ENCODE results near the gene TEX28. TPM values are rescaled to one million over a fixed set of nuclear protein-coding genes. Genes with fewer than 3 reads are reported as not detected.
"Not testable (repeated sequence)": the region's sequence is repeated elsewhere in the genome, so short reads cannot be mapped to it uniquely, and the experiment has no call there.

TEX28 gene
- total and polyA plus RNA-seq, 8 donors = not detected

DNA sequence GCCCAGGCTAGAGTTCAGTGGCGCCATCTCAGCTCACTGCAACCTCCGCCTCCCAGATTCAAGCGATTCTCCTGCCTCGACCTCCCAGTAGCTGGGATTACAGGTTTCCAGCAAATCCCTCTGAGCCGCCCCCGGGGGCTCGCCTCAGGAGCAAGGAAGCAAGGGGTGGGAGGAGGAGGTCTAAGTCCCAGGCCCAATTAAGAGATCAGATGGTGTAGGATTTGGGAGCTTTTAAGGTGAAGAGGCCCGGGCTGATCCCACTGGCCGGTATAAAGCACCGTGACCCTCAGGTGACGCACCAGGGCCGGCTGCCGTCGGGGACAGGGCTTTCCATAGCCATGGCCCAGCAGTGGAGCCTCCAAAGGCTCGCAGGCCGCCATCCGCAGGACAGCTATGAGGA is 37.6 kb downstream of the TEX28 start, which contains the start of gene OPN1MW3:
TSS of gene OPN1MW3 (plus strand) at position 301 of the 400 bp plus-strand sequence. CDS start at position 339, 38 bp downstream.
- DNase-seq; intact Hi-C loops (cut with DNase I; ENCODE audit: low total_unique reads); H3K4me3 ChIP-seq; H3K9me3 ChIP-seq; H3K27me3 ChIP-seq; H3K27ac ChIP-seq; H3K36me3 ChIP-seq; H3K4me1 ChIP-seq: not testable (repeated sequence)
- WGBS, 5 donors = no CpG with 5 or more reads among the region's 17 CpGs

DNA sequence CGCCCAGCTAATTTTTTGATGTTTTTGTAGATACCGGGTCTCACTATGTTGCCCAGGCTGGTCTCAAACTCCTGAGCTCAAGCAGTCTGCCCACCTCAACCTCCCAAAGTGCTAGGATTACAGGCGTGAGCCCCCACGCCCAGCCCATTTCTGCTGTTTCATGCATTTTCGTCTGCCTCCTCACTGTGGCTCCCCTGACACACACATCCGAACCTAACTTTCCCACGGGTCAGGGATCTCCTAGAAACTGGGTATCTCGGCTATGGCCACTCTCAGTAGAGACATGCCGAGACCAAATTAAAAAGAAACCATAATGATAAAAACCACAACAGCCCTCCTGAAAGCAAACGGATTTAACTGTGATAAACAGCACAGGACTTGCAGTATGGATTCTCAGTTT is 46.8 kb downstream of the TEX28 start:
- intact Hi-C loops (cut with DNase I; ENCODE audit: low total_unique reads); H3K36me3 ChIP-seq; H3K9me3 ChIP-seq; H3K27me3 ChIP-seq; H3K4me1 ChIP-seq; H3K4me3 ChIP-seq; H3K27ac ChIP-seq; DNase-seq: not testable (repeated sequence)
- WGBS, 5 donors = no CpG with 5 or more reads among the region's 10 CpGs

DNA sequence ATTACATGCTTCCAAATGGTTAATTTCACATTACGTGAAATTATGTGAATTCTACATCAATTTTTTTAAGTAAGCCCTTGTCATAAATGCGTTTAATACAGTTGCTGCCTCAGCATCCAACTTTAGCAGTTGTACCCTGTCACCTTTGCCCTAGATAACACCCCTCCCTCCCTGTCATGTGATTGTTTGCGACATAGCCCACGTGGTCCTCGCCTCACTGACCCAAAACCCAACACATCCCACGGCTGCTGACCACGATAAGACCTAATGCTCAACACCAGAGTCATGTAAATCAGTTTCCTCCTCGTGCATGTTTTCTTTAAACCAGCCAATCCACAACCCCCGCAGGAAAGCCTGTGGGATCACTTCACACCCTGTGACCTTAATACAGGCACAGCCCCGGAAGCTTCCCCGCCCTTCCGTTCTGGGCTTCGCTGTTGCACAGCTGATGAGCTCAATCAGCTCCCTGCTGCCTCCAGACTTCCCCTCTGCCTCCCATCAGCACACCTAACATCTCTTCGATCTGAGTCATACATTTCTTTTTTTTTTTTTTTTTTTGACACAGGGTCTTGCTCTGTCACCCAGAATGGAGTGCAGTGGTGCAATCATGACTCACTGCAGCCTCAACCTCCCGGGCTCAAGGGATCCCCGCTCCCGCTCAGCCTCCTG is 47.4 kb downstream of the TEX28 start:
- H3K9me3 ChIP-seq = not testable (repeated sequence)
- WGBS, 5 donors = 62% methylated on average over 3 of the region's 17 CpGs; no CpG with 5 or more reads in 4 of the 5 donors

DNA sequence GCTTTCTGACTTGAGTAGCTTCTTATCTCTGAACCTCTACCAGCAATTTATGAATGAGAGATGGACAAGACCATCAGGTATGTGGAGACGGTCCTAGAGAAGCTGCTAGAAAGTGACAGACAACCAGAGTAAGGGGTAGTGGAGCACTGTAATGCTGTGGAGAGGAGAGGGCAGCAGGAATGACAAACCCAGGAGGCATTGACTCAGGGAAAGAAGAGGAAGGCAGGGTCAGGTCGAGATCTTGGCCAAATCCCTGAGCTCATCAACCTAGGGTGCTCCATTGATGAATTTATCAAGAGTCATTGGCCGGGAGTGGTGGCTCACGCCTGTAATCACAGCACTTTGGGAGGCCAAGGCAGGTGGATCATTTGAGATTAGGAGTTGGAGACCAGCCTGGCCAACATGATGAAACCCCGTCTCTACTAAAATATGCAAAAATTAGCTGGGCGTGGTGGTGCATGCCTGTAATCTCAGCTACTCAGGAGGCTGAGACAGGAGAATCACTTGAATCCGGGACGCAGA is 54.9 kb downstream of the TEX28 start:
- 69 to 77% (median 75%) methylated on average over 3 to 8 of the region's 8 CpGs; no CpG with 5 or more reads in 1 of the 5 donors for WGBS, 5 donors
- DNase-seq; H3K36me3 ChIP-seq; H3K9me3 ChIP-seq; H3K4me1 ChIP-seq; intact Hi-C loops (cut with DNase I; ENCODE audit: low total_unique reads); H3K27ac ChIP-seq; H3K4me3 ChIP-seq; H3K27me3 ChIP-seq: not testable (repeated sequence)

More for the DNA sequence above, 47.4 kb downstream of the TEX28 start:
- intact Hi-C loops (cut with DNase I; ENCODE audit: low total_unique reads); H3K27ac ChIP-seq; H3K4me3 ChIP-seq; H3K4me1 ChIP-seq; H3K36me3 ChIP-seq; H3K27me3 ChIP-seq; DNase-seq: not testable (repeated sequence)

DNA sequence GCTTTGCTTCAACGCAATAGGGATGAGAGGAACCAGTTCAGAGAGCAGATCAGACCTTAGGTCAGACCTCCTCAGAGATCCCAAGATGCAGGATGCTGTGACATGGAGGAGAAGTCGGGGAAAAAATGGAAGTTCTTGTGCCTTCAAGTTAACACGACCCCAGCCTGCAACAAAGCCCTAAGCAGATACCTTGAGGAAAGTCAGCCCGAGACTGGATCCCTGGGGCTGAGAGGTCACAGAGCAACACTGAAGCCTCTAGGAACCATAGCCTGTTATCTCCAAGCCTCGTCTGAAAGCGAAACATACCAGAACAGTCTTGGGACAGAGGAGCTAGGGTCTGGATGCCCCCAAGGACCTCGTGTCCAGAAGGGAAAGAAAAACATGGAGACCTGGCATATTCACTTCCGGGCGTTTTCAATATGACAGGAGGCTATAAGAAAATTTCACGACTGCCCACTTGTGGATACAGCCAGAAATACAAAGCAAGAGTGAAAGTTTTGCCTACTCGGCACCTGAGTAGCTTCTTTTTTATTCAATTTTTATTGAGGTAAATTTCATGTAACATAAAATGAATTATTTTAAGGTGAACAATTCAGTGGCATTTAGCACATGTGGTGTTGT is 55.9 kb downstream of the TEX28 start:
- H3K4me1 ChIP-seq; H3K27me3 ChIP-seq; H3K4me3 ChIP-seq; H3K36me3 ChIP-seq; intact Hi-C loops (cut with DNase I; ENCODE audit: low total_unique reads); H3K27ac ChIP-seq; DNase-seq; H3K9me3 ChIP-seq: not testable (repeated sequence)
- WGBS, 5 donors = 79 to 100% (median 84%) methylated on average over 1 to 9 of the region's 11 CpGs; no CpG with 5 or more reads in 1 of the 5 donors

DNA sequence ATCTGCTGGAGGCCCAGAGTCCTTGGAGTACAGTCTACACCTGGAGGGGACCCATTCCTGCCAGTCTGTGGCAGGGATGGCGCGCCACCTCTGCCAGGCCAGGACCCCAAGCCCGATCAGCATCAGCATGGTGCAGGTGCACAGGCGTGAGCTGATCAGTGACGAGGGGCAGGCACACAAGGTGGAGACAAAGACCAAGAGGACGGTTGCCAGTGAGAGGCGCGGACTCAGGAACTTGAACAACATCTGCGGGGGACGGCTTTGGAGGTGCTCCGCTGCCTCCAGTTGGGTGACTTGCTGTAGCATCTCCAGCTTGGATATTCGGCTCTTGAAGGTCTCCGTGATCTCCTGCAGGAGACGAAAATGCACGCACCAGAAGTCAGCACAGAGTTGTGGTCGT is 61.3 kb downstream of the TEX28 start:
- intact Hi-C loops (cut with DNase I; ENCODE audit: low total_unique reads); H3K36me3 ChIP-seq; H3K9me3 ChIP-seq; H3K27ac ChIP-seq; H3K4me3 ChIP-seq; H3K4me1 ChIP-seq; H3K27me3 ChIP-seq; DNase-seq: not testable (repeated sequence)
- WGBS, 5 donors = no CpG with 5 or more reads among the region's 16 CpGs

DNA sequence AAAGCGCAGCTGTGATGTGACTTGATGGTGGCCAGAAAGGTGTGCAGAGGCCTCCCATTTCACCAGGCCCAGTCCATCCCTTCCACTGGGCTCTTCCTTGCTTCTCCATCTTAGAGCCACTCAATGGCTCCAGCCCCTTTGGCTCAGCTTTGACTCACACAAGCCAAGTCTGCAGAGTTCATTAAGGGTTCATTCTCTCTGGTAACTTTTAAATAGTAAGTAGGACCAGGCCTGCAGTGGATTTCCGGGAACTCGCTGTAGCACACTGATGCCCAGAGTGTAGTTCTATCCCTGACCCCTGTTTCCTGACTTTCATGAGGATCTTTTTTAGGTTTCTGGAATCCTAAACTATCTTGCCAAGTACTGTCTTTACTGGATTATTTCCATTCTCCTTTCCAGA is 63.5 kb downstream of the TEX28 start:
- H3K36me3 ChIP-seq; DNase-seq; H3K4me3 ChIP-seq; H3K27me3 ChIP-seq; H3K27ac ChIP-seq; H3K9me3 ChIP-seq; H3K4me1 ChIP-seq; intact Hi-C loops (cut with DNase I; ENCODE audit: low total_unique reads): not testable (repeated sequence)
- no CpG with 5 or more reads among the region's 3 CpGs for WGBS, 5 donors

DNA sequence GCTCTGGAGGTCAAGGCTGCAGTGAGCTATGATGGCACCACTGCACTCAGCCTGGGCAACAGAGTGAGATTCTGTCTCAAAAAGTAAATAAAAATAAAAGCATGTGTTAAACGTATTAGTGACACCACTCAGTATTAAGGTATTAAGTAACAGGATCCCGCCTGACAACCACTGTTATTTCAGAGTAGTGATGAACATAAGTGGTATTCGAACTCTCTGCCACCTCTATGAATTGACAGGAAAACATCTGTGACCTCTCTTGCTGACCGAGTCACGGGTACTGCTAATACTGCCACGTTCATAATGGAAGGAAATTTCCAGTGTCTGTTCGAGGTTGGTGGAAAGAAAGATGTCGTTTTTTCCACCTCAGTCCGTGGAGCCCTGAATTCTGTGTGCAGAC is 68.2 kb downstream of the TEX28 start:
- H3K36me3 ChIP-seq; DNase-seq; H3K27ac ChIP-seq; intact Hi-C loops (cut with DNase I; ENCODE audit: low total_unique reads); H3K27me3 ChIP-seq; H3K4me3 ChIP-seq; H3K4me1 ChIP-seq; H3K9me3 ChIP-seq: not testable (repeated sequence)
- WGBS, 5 donors = no CpG with 5 or more reads among the region's 9 CpGs

DNA sequence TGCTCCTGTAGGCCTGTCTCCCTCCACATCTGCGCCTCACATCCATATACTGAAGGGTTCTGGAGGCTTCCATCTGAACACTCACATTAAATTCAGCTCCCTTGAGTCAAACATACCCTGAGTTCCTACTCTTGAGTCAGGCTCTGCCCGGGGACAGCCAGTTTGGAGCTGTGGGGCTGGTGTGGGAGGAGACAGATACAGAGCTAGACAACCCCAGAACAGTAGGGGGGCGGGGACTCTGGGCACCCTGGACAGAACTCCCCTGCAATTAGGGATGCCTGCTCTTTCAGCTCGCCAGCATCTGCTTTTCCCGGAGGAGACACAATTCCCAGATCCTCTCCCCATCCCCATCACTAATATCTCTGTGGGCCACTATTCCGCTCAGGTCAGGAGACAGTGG is 69.6 kb downstream of the TEX28 start:
- H3K27me3 ChIP-seq; H3K4me1 ChIP-seq; H3K9me3 ChIP-seq; DNase-seq; intact Hi-C loops (cut with DNase I; ENCODE audit: low total_unique reads); H3K27ac ChIP-seq; H3K4me3 ChIP-seq; H3K36me3 ChIP-seq: not testable (repeated sequence)
- no CpG with 5 or more reads among the region's 6 CpGs for WGBS, 5 donors

Other genes starting within 250 kb of the TEX28 start
- gene MECP2, start 197.4 kb downstream of the TEX28 start, total RNA-seq = 10 to 100 TPM; 14.5 to 47.9 (median 23.5) TPM
- gene MECP2, start 197.4 kb downstream of the TEX28 start, polyA plus RNA-seq = 10 to 100 TPM; 10.7 to 14.7 (median 11.0) TPM
- gene OPN1LW, start 150.9 kb downstream of the TEX28 start, total RNA-seq = not detected
- gene OPN1LW, start 150.9 kb downstream of the TEX28 start, polyA plus RNA-seq = not detected
- gene OPN1MW, start 112.5 kb downstream of the TEX28 start, total RNA-seq = not detected
- not detected for gene OPN1MW, start 112.5 kb downstream of the TEX28 start, polyA plus RNA-seq
- gene OPN1MW2, start 75.4 kb downstream of the TEX28 start, total RNA-seq = not detected
- gene OPN1MW2, start 75.4 kb downstream of the TEX28 start, polyA plus RNA-seq = not detected
- gene OPN1MW3, start 37.5 kb downstream of the TEX28 start, total RNA-seq = not detected
- gene OPN1MW3, start 37.5 kb downstream of the TEX28 start, polyA plus RNA-seq = not detected
- gene TKTL1, start 671 bp upstream of the TEX28 start, total RNA-seq = not detected
- gene TKTL1, start 671 bp upstream of the TEX28 start, polyA plus RNA-seq = not detected
- gene FLNA, start 79.5 kb upstream of the TEX28 start, total RNA-seq = 1,000 to 10,000 TPM in 4 of 5 donors, 100 to 1,000 TPM in 1; 638 to 3,511 (median 2,572) TPM
- 1,000 to 10,000 TPM in 1 of 3 donors, 100 to 1,000 TPM in 1, 10 to 100 TPM in 1; 89.2 to 1,461 (median 171) TPM for gene FLNA, start 79.5 kb upstream of the TEX28 start, polyA plus RNA-seq
- gene EMD, start 84.2 kb upstream of the TEX28 start, total RNA-seq = 100 to 1,000 TPM in 1 of 5 donors, 10 to 100 TPM in 4; 24.2 to 117 (median 38.5) TPM
- gene EMD, start 84.2 kb upstream of the TEX28 start, polyA plus RNA-seq = 100 to 1,000 TPM in 1 of 3 donors, 10 to 100 TPM in 2; 62.9 to 135 (median 97.8) TPM
- gene RPL10, start 103.3 kb upstream of the TEX28 start, total RNA-seq = 1,000 to 10,000 TPM in 4 of 5 donors, 100 to 1,000 TPM in 1; 783 to 3,421 (median 2,020) TPM
- gene RPL10, start 103.3 kb upstream of the TEX28 start, polyA plus RNA-seq = 1,000 to 10,000 TPM; 5,802 to 8,616 (median 6,179) TPM
- 10 to 100 TPM; 12.5 to 48.7 (median 26.3) TPM for gene DNASE1L1, start 114.1 kb upstream of the TEX28 start, total RNA-seq
- gene DNASE1L1, start 114.1 kb upstream of the TEX28 start, polyA plus RNA-seq = 10 to 100 TPM; 15.9 to 18.2 (median 16.0) TPM
- 100 to 1,000 TPM in 2 of 5 donors, 10 to 100 TPM in 3; 12.7 to 202 (median 84.6) TPM for gene TAFAZZIN, start 116.4 kb upstream of the TEX28 start, total RNA-seq
- gene TAFAZZIN, start 116.4 kb upstream of the TEX28 start, polyA plus RNA-seq = 10 to 100 TPM; 19.4 to 59.9 (median 21.8) TPM
- gene ATP6AP1, start 133.6 kb upstream of the TEX28 start, total RNA-seq = 10 to 100 TPM; 13.4 to 69.3 (median 26.6) TPM
- 10 to 100 TPM; 16.8 to 49.6 (median 34.9) TPM for gene ATP6AP1, start 133.6 kb upstream of the TEX28 start, polyA plus RNA-seq
- gene GDI1, start 142.0 kb upstream of the TEX28 start, total RNA-seq = 100 to 1,000 TPM in 2 of 5 donors, 10 to 100 TPM in 3; 46.4 to 178 (median 93.3) TPM
- gene GDI1, start 142.0 kb upstream of the TEX28 start, polyA plus RNA-seq = 10 to 100 TPM; 45.7 to 61.8 (median 59.1) TPM
- gene FAM50A, start 149.0 kb upstream of the TEX28 start, total RNA-seq = 10 to 100 TPM; 16.7 to 79.4 (median 55.4) TPM
- gene FAM50A, start 149.0 kb upstream of the TEX28 start, polyA plus RNA-seq = 100 to 1,000 TPM in 2 of 3 donors, 10 to 100 TPM in 1; 82.2 to 162 (median 157) TPM
- 100 to 1,000 TPM in 2 of 5 donors, 10 to 100 TPM in 2, 1 to 10 TPM in 1; 9.9 to 296 (median 35.5) TPM for gene PLXNA3, start 163.2 kb upstream of the TEX28 start, total RNA-seq
- 1 to 10 TPM; 2.3 to 7.6 (median 6.0) TPM for gene PLXNA3, start 163.2 kb upstream of the TEX28 start, polyA plus RNA-seq
- gene LAGE3, start 184.2 kb upstream of the TEX28 start, total RNA-seq = 1 to 10 TPM in 4 of 5 donors, not detected in 1; 2.7 to 8.4 (median 5.0) TPM
- gene LAGE3, start 184.2 kb upstream of the TEX28 start, polyA plus RNA-seq = 10 to 100 TPM; 18.2 to 29.0 (median 22.6) TPM
- 10 to 100 TPM in 4 of 5 donors, 1 to 10 TPM in 1; 8.0 to 50.1 (median 19.8) TPM for gene UBL4A, start 191.5 kb upstream of the TEX28 start, total RNA-seq
- gene UBL4A, start 191.5 kb upstream of the TEX28 start, polyA plus RNA-seq = 10 to 100 TPM; 22.5 to 34.4 (median 32.1) TPM
- 100 to 1,000 TPM in 1 of 5 donors, 10 to 100 TPM in 2, 1 to 10 TPM in 2; 4.9 to 175 (median 13.2) TPM for gene SLC10A3, start 195.5 kb upstream of the TEX28 start, total RNA-seq
- gene SLC10A3, start 195.5 kb upstream of the TEX28 start, polyA plus RNA-seq = 10 to 100 TPM in 2 of 3 donors, 1 to 10 TPM in 1; 9.5 to 16.7 (median 12.5) TPM
- gene FAM3A, start 221.1 kb upstream of the TEX28 start, total RNA-seq = 10 to 100 TPM; 21.9 to 34.4 (median 24.1) TPM
- 10 to 100 TPM; 36.3 to 61.7 (median 49.0) TPM for gene FAM3A, start 221.1 kb upstream of the TEX28 start, polyA plus RNA-seq